GM23338 (cell line): ENCODE data around the gene ARHGEF28. TPM values are rescaled to one million over a fixed set of nuclear protein-coding genes. Genes with fewer than 3 reads are reported as not detected.

Experiments used
- ATAC-seq: fragments of 200-7000 bp; cut with Tn5 transposase; 3 replicates; pipeline ENCODE4 v1.9.1; 2020
- DNase-seq: peaks from one replicate; pipeline ENCODE4 v3.0.0-alpha.2; 2015; ENCODE audit warnings: low spot score
- H2AFZ ChIP-seq: fragments of 200-600 bp; sonication (generic); 2 replicates; pipeline ENCODE4 v1.8.0; 2016; ENCODE audit warnings: antibody characterized with exemption, mild to moderate bottlenecking, moderate library complexity
- H3F3A ChIP-seq: fragments of 200-600 bp; sonication (generic); replicated peaks from 2 replicates; pipeline ENCODE4 v1.8.0; 2017; ENCODE audit warnings: antibody characterized with exemption, mixed run types, low read depth
- H3K27ac ChIP-seq: fragments of 200-600 bp; sonication (generic); 2 replicates; pipeline ENCODE4 v1.6.1; 2016; ENCODE audit warnings: low read depth
- H3K27me3 ChIP-seq: fragments of 200-600 bp; sonication (generic); 2 replicates; pipeline ENCODE4 v1.8.0; 2016; ENCODE audit warnings: mild to moderate bottlenecking, mixed run types, moderate library complexity; ENCODE audit not compliant: insufficient read depth
- H3K36me3 ChIP-seq: fragments of 200-600 bp; sonication (generic); 2 replicates; pipeline ENCODE4 v1.8.0; 2016; ENCODE audit warnings: mild to moderate bottlenecking; ENCODE audit not compliant: insufficient read depth
- H3K4me1 ChIP-seq: fragments of 200-600 bp; sonication (generic); 2 replicates; pipeline ENCODE4 v1.8.0; 2016; ENCODE audit warnings: mild to moderate bottlenecking, moderate library complexity; ENCODE audit not compliant: insufficient read depth
- H3K4me2 ChIP-seq: fragments of 200-600 bp; sonication (generic); 2 replicates; pipeline ENCODE4 v1.7.1; 2017; ENCODE audit warnings: mixed run types
- H3K4me3 ChIP-seq: fragments of 200-600 bp; sonication (generic); 2 replicates; pipeline ENCODE4 v1.6.1; 2016; ENCODE audit warnings: mixed run types
- H3K79me2 ChIP-seq: fragments of 200-600 bp; sonication (generic); replicated peaks from 2 replicates; pipeline ENCODE4 v1.8.0; 2017; ENCODE audit warnings: mild to moderate bottlenecking; ENCODE audit not compliant: insufficient read depth
- H3K9me2 ChIP-seq: fragments of 200-600 bp; sonication (generic); 2 replicates; pipeline ENCODE4 v1.8.0; 2017; ENCODE audit not compliant: insufficient read depth
- H4K20me1 ChIP-seq: fragments of 200-600 bp; sonication (generic); replicated peaks from 2 replicates; pipeline ENCODE4 v1.8.0; 2017; ENCODE audit warnings: mild to moderate bottlenecking; ENCODE audit not compliant: insufficient read depth
- H3K27ac Mint-ChIP-seq: 2 replicates; pipeline ENCODE4 v1.8.0; 2020; ENCODE audit warnings: inconsistent platforms, mild to moderate bottlenecking, moderate library complexity, mixed read lengths
- H3K27me3 Mint-ChIP-seq: 3 replicates; pipeline ENCODE4 v1.8.0; 2022; ENCODE audit warnings: low read depth, mild to moderate bottlenecking, moderate library complexity, mixed read lengths, inconsistent platforms; ENCODE audit not compliant: insufficient read depth, poor library complexity
- H3K36me3 Mint-ChIP-seq: 3 replicates; pipeline ENCODE4 v1.8.0; 2021; ENCODE audit warnings: low read depth, mild to moderate bottlenecking, inconsistent platforms, moderate library complexity, mixed read lengths
- H3K4me1 Mint-ChIP-seq: 3 replicates; pipeline ENCODE4 v1.8.0; 2020; ENCODE audit warnings: mild to moderate bottlenecking, inconsistent platforms, mixed read lengths
- H3K4me3 Mint-ChIP-seq: 3 replicates; pipeline ENCODE4 v1.8.0; 2021; ENCODE audit warnings: moderate library complexity, mild to moderate bottlenecking, inconsistent platforms, mixed read lengths
- H3K9me3 Mint-ChIP-seq: 3 replicates; pipeline ENCODE4 v1.8.0; 2020; ENCODE audit warnings: moderate library complexity, mild to moderate bottlenecking, inconsistent platforms, mixed read lengths
- CREB1 ChIP-seq: fragments of 250-450 bp; sonication (Bioruptor Pico); IDR thresholded peaks from 2 replicates; pipeline ENCODE4 v1.5.0; 2020; ENCODE audit warnings: low read depth, mild to moderate bottlenecking, moderate library complexity
- CTCF ChIP-seq, 2 experiments: fragments of 200-600 bp in 1 of 2; sonication (generic) in 1 of 2; conservative IDR thresholded peaks; 2 replicates each; pipeline versions ENCODE4 v1.5.1 to v1.6.1; 2016 to 2017; ENCODE audit warnings: antibody characterized with exemption in 2 of 2, low read depth in 2 of 2, mild to moderate bottlenecking in 2 of 2, moderate library complexity in 1 of 2
- ETS1 ChIP-seq: IDR thresholded peaks from 2 replicates; pipeline ENCODE4 v1.6.1; 2016; ENCODE audit warnings: antibody characterized with exemption
- EZH2 ChIP-seq: fragments of 200-600 bp; sonication (generic); IDR thresholded peaks from one replicate; pipeline ENCODE4 v1.8.0; 2017; ENCODE audit warnings: antibody characterized with exemption, mild to moderate bottlenecking, low read depth; ENCODE audit not compliant: unreplicated experiment
- EZH2phosphoT487 ChIP-seq: fragments of 200-600 bp; sonication (generic); IDR thresholded peaks from one replicate; pipeline ENCODE4 v1.8.1; 2018; ENCODE audit warnings: antibody characterized with exemption; ENCODE audit not compliant: unreplicated experiment
- JUNB ChIP-seq: IDR thresholded peaks from one replicate; pipeline ENCODE4 v1.6.1; 2016; ENCODE audit warnings: antibody characterized with exemption; ENCODE audit not compliant: unreplicated experiment
- NANOG ChIP-seq: IDR thresholded peaks from 2 replicates; pipeline ENCODE4 v1.6.1; 2016; ENCODE audit warnings: antibody characterized with exemption, borderline replicate concordance
- POLR2AphosphoS5 ChIP-seq: IDR thresholded peaks from 2 replicates; pipeline ENCODE4 v1.6.1; 2016; ENCODE audit warnings: antibody characterized with exemption, low read depth
- REST ChIP-seq: IDR thresholded peaks from one replicate; pipeline ENCODE4 v1.6.1; 2018; ENCODE audit warnings: antibody characterized with exemption; ENCODE audit not compliant: unreplicated experiment
- STAT1 ChIP-seq: IDR thresholded peaks from one replicate; pipeline ENCODE4 v1.6.1; 2016; ENCODE audit warnings: antibody characterized with exemption; ENCODE audit not compliant: unreplicated experiment
- ZNF114 ChIP-seq: fragments of 250-450 bp; sonication (Bioruptor Pico); IDR thresholded peaks from 2 replicates; pipeline ENCODE4 v1.5.0; 2020; ENCODE audit warnings: mild to moderate bottlenecking, moderate library complexity
- ZNF331 ChIP-seq: fragments of 250-450 bp; sonication (Bioruptor Pico); IDR thresholded peaks from 2 replicates; pipeline ENCODE4 v1.5.0; 2020; ENCODE audit warnings: low read depth, mild to moderate bottlenecking, moderate library complexity
- ZNF462 ChIP-seq: fragments of 250-450 bp; sonication (Bioruptor Pico); IDR thresholded peaks from 2 replicates; pipeline ENCODE4 v1.5.0; 2020; ENCODE audit warnings: mild to moderate bottlenecking, moderate library complexity
- polyA plus RNA-seq: library from polyadenylated mRNA; unstranded; fragments of >200 nt; fragmentation: Nextera tagmentation; extraction: Ambion mirVana; gene quantifications from 2 replicates; pipeline ENCODE4 v1.2.1, GENCODE V29; 2016
- total RNA-seq: library from RNA; depleted of rRNA; stranded (reverse); fragments of >200 nt; shearing (Covaris generic); gene quantifications from 2 replicates; pipeline ENCODE4 v1.2.3, GENCODE V29; 2014

Gene ARHGEF28
- total and polyA plus RNA-seq, 2 experiments from 2014 or later, result 0.39 to 1.0 TPM

GRCh38 chr5:73636408-73636807, 10.4 kb downstream of the ARHGEF28 start:
- Histone ChIP-seq H4K20me1 (no peaks in the 10 kb centered on the region), H3K27me3 (no peaks in the 10 kb centered on the region), H3K4me2 (no peak overlapping the region), H3F3A (no peaks in the 10 kb centered on the region), H3K36me3 (no peaks in the 10 kb centered on the region), H2AFZ (no peak overlapping the region), H3K27ac (no peak overlapping the region), H3K4me3 (no peak overlapping the region), H3K9me2 (no peaks in the 10 kb centered on the region), H3K79me2 (no peaks in the 10 kb centered on the region), H3K4me1 (no peaks in the 10 kb centered on the region)
- peaks cover 6% of the 10 kb centered on the region; the same call in 2 of the 3 replicates for H3K4me1 Mint-ChIP-seq
- no peak for ATAC-seq
- H3K9me3 Mint-ChIP-seq, result no peaks in the 10 kb centered on the region
- H3K4me3 Mint-ChIP-seq, result no peak overlapping the region
- no peak overlapping the region for H3K27ac Mint-ChIP-seq
- H3K27me3 Mint-ChIP-seq, result no peaks in the 10 kb centered on the region
- no peak for DNase-seq
- H3K36me3 Mint-ChIP-seq, result no peaks in the 10 kb centered on the region
- TF ChIP-seq ZNF462 (CRISPR knock-in tag) (no peak), STAT1 (no peak), CREB1 (CRISPR knock-in tag) (no peak), EZH2 (no peak), EZH2phosphoT487 (no peak), POLR2AphosphoS5 (no peak), CTCF (conservative IDR thresholded peaks at IDR 0.05; ENCODE audit: low read depth in 2 of 2) (no peak), ZNF331 (CRISPR knock-in tag) (no peak), ZNF114 (CRISPR knock-in tag) (no peak), NANOG (no peak), REST (no peak), JUNB (no peak), ETS1 (no peak)
